HG03064 (cell line): Measurements from ENCODE around the gene MMP1.

Source experiments
- ATAC-seq: cut with Tn5 transposase; IDR thresholded peaks from one replicate; pipeline ENCODE4 v1.9.1; 2021; ENCODE audit warnings: low read depth; ENCODE audit not compliant: unreplicated experiment

Gene MMP1

DNA sequence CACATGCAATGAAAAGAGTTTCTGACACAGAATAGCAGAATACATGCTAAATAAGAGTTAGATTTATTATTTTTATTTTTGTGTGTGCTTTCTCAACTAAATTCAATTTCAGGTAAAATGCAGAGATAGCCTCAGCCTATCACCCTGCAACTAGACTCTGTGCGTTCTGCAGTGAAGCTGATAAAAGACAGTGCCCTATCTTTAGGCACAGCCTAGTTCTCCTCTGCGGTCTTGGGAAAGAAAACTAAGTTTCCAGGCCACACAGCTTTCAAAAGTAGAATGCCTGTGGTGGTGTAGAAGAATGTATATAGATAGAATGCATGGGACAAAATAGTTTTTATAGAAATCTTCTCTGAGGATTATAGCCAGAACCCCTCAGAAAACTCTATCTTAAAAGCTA lies 12.0 kb upstream of the MMP1 start:
- no peak for ATAC-seq

DNA sequence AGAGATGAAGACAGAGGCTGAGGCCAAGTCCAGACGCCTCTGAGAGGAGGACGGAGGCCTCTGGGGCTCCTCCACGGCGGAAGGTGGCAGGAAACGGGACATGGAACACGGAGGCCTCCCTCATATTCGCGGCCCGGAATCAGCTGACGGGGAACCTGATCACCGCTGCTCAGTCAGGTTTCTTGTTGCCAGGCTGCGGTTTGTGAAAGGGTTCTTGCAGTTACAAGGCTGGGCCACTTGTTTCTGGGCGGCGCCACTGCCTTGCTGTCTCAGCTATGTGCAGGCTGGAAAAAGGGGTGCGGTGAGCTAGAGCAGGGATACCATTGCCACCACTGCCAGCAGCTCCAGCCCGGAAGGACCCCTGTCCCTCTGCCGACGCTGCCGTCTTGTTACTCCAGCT lies 10.0 kb upstream of the MMP1 start:
- no peak for ATAC-seq

DNA sequence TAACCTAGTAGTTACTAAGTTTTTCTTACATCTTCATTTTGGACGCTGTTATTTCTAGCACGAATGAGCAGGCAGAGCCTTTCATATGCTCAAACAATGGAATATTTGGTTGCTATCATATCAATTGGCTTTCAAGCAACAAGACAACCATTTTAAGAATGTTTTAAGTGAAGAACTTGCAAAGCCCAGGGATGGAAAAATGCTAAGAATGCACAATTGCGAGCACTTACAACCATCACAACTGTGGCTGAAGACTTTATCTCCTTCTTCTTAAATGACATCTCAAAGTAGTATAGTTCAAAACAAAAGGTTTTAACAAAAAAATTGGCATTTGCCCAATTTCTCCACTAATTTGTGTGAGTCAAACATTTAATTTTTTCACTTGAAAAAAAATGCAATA lies 8.3 kb upstream of the MMP1 start:
- ATAC-seq = no peak

DNA sequence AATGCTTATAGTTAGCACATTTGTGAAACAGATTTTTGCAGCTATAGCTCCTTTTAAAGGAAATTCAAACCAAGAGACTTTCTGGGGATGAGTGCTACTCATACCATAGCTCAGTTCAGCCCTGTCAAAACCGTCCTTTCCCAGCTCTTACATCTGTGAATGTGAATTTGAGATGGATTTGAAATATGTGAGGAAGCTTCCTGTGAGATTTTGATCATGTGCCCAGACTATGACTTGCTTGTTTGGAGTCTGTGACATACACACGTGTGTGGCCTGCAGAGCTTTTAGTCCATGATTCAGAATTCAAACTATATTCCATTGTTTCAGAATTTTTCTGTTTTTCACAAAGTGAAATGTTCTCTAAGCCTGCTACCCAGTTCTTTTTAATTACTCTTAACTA lies 4.4 kb upstream of the MMP1 start:
- ATAC-seq = no peak

DNA sequence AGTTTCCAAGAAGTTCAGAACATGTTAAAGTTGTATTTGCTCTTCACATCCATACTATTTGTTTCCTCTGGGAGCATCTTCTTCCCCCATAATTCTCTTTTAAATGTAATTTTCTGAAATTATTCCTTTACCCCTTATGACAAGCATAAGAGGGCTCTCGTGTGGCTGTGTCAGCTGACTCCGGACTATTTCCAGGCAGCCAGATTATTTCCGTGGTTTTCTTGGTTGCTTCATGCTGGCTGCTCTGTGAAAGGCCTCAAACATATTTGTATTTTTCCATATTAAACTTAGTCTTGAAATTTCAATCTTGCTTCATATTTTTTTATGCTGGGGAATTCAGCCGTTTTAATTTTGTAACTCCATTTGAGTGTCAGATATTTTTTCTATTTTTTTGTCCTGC lies 2.8 kb upstream of the MMP1 start:
- no peak for ATAC-seq

DNA sequence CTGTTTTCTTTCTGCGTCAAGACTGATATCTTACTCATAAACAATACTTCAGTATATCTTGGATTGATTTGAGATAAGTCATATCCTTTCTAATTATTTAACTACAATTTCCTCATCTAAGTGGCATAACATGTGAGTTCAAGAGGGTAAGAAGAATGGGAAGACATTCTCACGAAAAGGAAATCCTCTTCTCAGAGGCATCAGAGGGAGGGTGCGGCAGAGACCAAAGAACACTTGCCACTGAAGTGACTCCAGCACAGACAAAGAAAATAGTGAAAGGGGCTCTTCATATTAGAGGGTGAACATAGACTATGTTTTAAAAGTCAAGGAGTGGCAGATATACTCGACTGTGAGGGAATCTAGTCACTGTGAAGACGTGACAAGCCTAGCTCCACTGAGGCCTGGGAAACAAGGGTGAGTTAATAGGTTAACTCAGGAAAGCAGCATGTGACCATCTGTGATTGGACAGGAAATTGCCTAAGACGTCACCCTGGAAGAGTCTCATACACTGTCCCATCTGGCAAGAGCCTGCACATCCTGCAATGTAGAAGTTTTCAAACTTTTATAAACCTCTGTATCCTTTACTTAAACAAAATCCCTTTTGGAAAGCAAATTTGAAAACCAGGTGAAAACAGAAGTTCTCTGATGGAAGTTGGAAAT lies 1.9 kb upstream of the MMP1 start:
- ATAC-seq = no peak

DNA sequence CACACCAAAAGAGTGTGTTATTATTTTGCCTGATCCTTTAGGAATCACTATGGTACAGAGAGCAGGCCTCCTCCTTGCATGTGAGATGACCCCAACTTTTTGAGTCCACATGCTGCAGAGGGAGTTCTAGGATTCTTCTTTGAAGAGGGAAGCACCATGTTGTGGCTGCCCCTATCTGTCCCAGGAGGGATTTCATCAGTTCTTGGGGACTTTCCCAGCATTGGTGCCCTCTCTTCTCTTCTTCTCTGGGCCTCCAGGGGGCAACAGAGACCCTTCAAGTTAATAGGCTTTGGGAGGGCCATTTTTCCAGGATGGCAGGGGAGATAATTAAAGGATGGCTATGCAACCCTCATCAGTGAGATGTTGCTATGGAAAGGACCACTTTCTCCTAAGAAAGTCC lies 3.6 kb downstream of the MMP1 start:
- ATAC-seq = no peak

DNA sequence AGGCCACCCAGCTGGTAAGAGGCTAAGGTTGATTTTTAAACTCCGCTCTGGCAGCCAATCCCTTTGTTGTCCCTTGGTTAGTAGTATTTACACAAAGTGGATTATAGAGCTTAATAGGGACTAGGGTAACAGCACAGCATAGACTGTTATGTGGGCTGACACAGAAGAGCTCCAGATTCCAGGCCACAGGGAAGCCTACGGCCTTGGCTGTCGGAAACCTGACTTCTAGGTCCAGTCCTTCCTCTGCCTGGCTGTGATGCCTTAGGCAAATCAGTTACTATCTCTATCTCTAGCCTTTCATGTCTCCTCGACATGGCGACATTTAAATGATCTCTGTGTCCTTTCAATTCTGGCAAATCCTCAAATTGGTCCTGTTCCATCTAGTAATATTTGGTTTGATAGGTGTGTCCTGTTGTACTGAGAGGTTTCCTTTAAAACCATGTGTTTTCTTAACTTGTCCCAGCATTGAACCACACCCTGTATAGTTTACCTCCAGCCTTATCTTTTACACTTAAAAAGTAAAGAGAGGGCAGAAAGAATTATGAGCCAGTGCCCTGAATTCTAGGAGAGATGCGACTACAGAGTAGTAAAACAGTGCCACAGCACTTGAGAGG lies 4.2 kb downstream of the MMP1 start:
- no peak for ATAC-seq

DNA sequence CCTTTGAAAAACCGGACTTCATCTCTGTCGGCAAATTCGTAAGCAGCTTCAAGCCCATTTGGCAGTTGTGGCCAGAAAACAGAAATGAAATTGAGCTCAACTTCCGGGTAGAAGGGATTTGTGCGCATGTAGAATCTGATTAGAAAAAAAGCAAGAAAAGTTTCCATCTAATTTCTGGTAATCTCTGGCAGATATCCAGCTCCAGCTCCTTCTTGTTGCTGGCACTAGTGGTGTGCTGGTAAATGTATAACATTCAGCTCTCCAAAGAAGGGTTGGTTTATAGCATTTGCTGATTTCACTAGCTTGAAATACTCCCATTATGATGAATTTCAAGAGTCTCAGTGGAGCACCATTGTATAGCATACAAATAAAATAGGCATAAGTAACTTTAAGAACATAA lies 5.4 kb downstream of the MMP1 start:
- ATAC-seq = no peak

DNA sequence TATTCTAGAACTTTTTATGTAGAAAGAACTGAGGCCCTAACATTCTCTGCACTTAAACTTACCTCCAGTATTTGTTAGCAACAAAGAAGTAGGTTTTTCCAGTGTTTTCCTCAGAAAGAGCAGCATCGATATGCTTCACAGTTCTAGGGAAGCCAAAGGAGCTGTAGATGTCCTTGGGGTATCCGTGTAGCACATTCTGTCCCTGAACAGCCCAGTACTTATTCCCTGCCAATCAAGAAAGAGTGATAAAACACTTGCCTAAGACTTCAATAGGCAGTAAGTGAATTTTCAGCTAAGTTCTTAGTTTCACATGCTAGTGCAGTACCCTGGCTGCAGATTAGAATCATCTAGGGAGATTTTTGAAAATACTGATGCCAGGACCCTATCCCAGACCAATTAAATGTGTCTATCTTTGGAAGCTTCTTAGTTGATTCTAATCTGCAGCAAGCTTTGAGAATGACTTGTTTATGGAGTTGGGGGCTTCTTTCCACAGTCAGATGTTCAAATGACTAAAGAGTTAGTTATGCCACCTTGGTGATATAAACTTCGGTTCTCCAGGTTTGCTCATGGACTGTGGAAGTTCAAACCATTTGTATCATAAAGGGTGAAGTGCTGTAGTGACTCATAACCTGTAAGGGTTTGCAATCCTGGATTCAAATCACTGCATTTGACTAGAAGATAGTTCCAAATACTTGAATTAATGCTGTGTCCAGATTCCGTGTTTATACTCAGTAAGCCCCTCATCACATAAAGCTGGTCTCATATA lies 6.5 kb downstream of the MMP1 start:
- no peak for ATAC-seq

DNA sequence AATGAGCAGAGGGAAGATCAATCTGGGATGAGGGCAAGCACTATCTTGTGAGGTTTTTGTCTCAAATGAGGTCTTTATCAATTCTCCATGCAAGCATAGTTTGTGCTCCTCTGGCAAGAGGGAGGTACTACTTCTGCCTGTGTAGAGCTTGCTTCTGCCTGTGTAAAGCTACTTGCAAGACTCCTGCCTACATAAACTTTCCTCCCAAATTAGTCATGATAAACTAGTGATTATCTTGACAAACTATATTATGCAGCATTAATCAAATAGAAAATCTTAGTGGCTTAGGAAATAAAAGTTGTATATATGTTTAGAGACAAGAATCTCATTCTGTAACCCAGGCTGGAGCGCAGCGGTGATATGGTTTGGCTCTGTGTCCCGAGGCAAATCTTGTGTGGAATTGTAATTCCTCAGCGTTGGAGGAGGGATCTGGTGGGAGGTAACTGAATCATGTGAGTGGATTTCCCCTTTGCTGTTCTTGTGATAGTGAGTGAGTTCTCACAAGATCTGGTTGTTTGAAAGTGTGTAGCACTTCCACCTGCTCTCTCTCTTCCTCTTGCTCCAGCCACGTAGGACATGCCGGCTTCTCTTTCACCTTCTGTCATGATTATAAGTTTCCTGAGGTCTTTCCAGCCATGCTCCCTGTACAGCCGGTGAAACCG lies 9.5 kb downstream of the MMP1 start:
- ATAC-seq = no peak

DNA sequence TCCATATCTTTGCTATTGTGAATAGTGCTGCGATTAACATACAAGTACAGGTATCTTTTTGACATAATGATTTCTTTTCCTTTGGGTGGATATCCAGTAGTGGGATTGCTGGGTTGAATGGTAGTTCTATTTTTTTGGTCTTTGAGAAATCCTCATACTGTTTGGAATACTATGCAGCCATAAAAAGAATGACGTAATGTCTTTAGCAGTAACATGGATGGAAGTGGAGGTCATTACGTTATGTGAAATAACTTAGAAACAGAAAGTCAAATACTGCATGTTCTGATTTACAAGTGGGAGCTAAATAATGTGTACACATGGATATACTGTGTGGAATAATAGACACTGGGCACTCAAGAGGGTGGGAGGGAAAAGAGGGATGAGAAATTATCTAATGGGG lies 13.6 kb downstream of the MMP1 start:
- no peak for ATAC-seq

DNA sequence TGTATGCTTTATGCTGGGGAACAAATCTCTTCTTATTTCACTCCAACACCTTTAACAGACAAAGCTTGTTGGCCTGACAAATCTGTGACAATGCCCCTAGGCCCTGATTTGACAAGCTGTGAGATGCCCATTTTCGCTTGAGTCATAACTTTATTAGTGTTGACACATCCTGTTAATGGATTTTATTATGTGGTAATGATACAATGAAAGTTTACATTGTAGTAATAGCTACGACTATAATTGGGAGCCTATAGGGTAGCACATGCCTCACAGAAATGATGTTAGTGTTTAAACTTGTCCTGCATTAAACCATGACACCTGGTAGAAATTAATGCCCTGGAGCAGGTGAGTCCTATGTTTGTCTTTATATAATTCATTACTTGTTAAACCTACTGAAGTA lies 14.2 kb downstream of the MMP1 start:
- ATAC-seq = no peak

DNA sequence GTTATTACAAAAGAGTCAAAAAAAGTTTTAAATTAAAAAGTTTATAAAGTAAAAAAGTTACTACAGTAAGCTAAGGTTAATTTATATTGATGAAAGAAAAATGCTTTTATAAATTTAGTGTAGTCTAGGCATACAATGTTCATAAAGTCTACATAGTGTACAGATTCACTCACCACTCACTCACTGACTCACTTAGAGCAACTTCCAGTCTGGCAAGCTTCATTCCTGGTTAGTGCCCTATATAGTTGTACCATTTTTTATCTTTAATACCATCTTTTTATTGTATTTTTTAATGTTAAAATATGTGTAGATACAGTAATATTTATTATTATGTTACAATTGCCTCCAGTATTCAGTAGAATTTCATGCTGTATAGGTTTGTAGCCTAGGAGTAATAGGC lies 14.9 kb downstream of the MMP1 start:
- ATAC-seq = no peak

DNA sequence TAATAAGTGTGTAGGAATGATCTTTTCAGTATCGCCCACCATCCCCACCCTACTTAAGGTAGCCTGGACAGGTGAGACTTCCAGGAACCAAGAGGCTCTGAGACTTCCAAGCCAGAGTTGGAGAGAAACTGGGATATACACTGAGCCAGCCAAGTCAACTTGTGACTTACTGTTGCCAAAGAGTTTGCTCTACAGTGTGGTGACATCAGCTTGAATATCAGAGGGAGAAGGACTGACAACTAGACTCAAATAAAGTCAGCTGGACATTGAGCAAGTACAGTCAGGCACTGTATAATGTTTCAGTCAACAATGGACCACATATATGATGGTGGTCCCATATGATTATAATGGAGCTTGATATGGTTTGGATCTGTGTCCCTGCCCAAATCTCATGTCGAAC lies 16.3 kb downstream of the MMP1 start:
- no peak for ATAC-seq

DNA sequence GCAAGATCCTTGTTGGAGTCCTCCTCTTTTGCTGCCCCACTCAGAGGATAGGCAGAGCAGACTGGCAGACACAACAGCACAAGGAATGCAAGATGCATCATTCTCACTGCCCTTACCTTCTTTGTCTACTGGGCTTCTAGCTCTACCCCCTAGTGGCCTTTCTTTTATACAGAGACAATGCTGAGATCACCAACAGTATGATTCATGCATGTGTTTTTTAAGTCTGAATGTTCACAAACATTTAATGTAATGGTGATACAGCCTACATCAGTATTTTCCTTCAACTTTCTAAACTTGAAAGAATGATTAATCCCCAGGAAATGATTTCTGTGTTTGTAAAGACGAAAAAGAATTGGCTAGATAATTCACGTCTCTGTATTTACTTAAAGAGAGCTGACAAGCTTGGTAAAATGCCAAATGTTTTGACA lies 17.5 kb downstream of the MMP1 start, which contains the start of gene MMP10:
MMP10 (minus strand) TSS at position 138 of the 428 bp plus-strand sequence; CDS start at position 101, 37 bp downstream.
- ATAC-seq = no peak

DNA sequence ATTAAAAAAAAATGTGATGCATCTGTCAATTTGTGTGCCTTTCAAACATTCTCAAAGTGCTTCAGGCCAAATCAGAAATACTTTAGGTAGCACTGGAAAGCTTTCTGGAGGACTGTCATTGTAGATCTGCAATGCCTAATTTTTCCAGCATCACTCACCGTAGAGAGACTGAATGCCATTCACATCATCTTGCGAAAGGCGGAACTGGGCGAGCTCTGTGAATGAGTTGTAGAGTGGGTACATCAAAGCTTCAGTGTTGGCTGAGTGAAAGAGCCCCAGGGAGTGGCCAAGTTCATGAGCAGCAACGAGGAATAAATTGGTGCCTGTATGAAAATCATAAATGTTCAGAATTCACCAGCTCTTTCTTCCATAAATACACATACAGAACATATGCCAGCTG lies 21.5 kb downstream of the MMP1 start:
- no peak for ATAC-seq

DNA sequence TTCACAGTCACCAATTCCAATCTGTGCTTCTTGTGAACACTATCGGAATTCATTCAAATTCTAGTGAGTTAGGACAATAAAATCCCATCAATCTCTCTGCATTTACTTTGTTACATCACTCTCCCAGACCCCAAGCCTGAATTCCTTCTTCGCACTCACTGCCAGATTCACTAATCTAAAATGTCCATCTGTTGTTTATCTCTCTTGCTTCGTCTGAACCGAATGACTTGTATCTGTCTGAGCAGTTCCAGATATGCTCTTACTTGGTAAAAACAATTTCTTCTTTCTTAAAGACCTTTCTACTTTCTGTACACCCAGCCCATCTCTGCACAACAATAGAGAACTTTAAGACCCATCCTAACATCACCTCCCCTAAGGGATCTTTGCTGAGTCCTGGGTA lies 24.6 kb downstream of the MMP1 start:
- ATAC-seq = no peak

DNA sequence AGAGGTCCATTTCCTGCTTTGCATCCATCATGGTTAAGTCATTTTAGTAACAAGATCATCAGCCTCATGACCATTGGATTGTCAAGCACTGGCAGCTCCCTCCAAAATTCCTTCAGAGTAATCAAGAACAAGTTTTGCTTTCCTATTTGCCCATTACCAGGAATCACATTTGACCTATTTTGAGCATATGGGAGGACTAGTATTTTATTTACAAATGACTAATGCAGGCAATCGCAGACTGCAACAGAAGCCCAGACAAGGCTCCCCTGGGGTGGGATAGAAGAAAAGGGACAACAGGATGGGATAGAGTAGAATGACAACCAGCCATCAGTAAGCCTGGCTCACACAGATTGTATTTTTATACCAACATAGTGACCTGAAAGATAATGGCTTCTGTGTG lies 26.6 kb downstream of the MMP1 start:
- ATAC-seq = no peak

DNA sequence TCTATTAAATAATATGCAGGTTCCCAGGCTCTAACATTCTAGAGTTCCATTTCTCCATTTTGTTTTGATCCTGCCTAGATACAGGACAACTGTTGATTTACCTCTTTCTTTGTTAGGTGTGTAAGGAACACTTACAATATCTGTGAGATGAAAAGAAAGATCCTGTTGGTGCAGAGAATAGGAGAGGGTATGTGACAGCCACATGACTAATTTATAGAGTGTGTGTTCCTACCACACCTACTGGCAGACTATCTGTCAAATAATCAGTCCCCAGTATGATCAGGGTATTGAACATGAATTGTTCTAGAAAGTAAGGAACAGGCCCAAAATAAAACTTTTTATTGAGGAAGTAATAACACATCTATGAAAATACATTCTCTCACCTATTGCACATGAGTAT lies 27.8 kb downstream of the MMP1 start:
- ATAC-seq = no peak

DNA sequence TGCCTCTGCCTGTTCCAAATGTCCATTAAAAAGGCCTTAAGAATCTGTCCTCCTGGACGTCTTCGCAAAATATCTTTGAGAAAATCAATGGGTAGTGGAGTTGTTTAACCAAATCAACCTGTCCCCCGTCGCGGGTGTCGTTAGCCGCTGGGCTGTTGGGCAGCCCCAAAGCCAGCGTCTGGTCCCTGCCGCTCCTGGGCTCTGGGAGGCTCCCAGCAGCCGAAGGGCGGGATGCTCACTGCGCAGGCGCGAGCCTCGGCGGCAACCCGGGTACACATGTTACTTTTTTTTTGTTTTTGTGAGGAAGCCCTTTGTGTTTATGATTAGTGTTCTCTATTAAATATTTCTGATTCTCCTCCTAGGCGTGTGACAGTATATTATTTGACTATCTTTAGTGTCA lies 30.2 kb downstream of the MMP1 start:
- ATAC-seq = no peak
